Ectodermal cell (in vitro differentiated cells): ENCODE data around the gene EPHB2.

Experiments used
- H3K27ac ChIP-seq: 2 replicates; pipeline ENCODE4 v1.7.0; 2013; ENCODE audit warnings: mild to moderate bottlenecking, low read depth, low read length; ENCODE audit not compliant: insufficient read depth, poor library complexity, severe bottlenecking
- H3K27me3 ChIP-seq: 2 replicates; pipeline ENCODE4 v1.7.0; 2013; ENCODE audit warnings: mild to moderate bottlenecking, low read length; ENCODE audit not compliant: insufficient read depth, control insufficient read depth, poor library complexity, severe bottlenecking
- H3K36me3 ChIP-seq: one replicate; pipeline ENCODE4 v1.7.0; 2013; ENCODE audit warnings: low read length; ENCODE audit not compliant: control insufficient read depth, insufficient read depth
- H3K4me1 ChIP-seq: one replicate; pipeline ENCODE4 v1.7.0; 2013; ENCODE audit warnings: low read length; ENCODE audit not compliant: control insufficient read depth, insufficient read depth
- H3K4me3 ChIP-seq: 2 replicates; pipeline ENCODE4 v1.7.0; 2013; ENCODE audit warnings: low read depth, low read length, control low read depth; ENCODE audit not compliant: insufficient read depth
- H3K9me3 ChIP-seq: 2 replicates; pipeline ENCODE4 v1.7.0; 2013; ENCODE audit warnings: mild to moderate bottlenecking, low read length, moderate library complexity; ENCODE audit not compliant: control insufficient read depth
- WGBS, 2 experiments: methylation state at CpG; one replicate each; pipeline ENCODE4 v1.1.7; 2013; ENCODE audit warnings: missing lambda C conversion rate in 2 of 2; 5-methylcytosine and 5-hydroxymethylcytosine counted together

Gene EPHB2

DNA sequence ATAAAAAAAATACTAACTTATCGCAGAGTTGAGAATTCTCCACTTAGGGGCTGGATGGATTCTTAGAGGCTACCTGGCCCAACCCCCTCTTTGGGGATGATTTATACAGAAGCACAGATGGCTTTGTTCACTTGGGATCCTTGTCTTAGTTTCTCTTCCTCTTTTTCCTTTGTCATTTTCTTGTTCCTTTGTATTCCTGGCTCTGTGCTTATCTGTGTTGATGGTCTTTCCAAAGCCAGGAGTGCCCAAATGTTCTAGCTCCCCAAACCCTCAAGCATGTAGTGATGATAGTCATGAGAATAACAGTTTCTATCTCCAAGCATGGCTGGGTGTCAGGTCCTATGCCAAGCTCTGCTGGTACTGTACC lies 27.4 kb downstream of the EPHB2 start:
- Histone ChIP-seq H3K4me3 (no peak overlapping the region), H3K27me3 (no peaks in the 10 kb centered on the region), H3K4me1 (peaks cover 10% of the 10 kb centered on the region), H3K36me3 (no peaks in the 10 kb centered on the region), H3K9me3 (no peaks in the 10 kb centered on the region), H3K27ac (no peak overlapping the region)
- WGBS, 2 experiments = 100% methylated on average over 1 of the region's 1 CpG

DNA sequence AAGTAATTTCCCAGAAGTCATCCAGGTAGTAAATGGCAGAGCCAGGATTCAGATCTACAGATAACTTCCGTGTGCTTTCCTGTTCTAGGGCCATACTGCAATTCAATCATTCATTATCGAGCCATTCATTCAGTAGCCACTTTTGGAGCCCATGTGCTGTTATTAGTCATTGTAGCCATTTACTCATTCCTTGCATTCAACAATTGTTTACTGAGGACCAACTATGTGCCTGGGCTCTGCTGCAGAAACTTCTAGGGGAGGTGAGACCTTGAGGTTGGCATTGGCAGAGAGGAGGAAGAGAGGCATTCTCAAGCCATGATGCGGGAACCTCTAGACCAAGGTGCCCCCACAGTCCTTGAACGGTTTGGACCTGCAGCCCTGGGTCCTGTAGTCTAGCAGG lies 27.9 kb downstream of the EPHB2 start:
- WGBS, 2 experiments = 92 to 93% methylated on average over 4 of the region's 4 CpGs
- no peaks in the 10 kb centered on the region for H3K36me3 ChIP-seq
- no peak overlapping the region for H3K27ac ChIP-seq
- H3K4me1 ChIP-seq = peaks cover 10% of the 10 kb centered on the region
- H3K9me3 ChIP-seq = no peaks in the 10 kb centered on the region
- H3K27me3 ChIP-seq = no peaks in the 10 kb centered on the region
- H3K4me3 ChIP-seq = no peak overlapping the region

DNA sequence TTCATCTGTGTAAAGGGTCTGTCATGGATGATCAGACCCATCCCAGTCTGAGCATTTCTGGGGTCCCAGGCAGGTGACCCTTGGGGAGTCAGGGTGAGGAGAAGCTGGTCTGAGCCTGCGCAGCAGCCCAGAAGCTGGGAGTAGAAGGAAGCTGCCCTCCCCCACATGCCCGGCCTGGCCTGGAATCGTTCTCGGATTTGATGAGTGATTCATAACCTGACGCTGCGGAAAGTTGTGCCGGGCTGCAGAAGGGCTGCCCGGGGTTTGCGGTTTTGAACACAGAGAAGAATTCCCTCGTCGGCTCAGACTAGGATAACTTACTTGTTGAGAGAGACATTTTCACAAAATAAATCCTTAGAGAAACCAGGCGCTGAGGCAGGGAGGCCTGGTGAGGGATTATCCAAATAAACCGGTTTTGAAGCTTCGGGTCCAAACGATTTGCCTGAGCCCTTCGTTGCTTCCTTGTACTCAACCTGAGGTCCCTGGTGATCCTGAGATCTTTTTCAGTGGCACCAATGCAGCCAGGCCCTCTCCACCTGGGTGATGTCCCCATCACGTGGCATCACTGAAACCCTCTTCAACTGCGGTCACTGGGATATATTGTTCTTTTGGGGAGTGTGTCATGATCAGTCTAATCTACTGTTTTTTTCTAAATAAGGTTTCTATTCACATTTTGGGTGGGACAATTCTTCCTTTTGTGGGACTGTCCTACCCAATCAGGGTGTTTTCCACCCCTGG lies 29.2 kb downstream of the EPHB2 start:
- Histone ChIP-seq H3K4me3 (no peak overlapping the region), H3K9me3 (no peaks in the 10 kb centered on the region), H3K36me3 (no peaks in the 10 kb centered on the region), H3K4me1 (peaks cover 10% of the 10 kb centered on the region), H3K27me3 (no peaks in the 10 kb centered on the region), H3K27ac (no peak overlapping the region)
- 94 to 95% methylated on average over 18 of the region's 18 CpGs for WGBS, 2 experiments

DNA sequence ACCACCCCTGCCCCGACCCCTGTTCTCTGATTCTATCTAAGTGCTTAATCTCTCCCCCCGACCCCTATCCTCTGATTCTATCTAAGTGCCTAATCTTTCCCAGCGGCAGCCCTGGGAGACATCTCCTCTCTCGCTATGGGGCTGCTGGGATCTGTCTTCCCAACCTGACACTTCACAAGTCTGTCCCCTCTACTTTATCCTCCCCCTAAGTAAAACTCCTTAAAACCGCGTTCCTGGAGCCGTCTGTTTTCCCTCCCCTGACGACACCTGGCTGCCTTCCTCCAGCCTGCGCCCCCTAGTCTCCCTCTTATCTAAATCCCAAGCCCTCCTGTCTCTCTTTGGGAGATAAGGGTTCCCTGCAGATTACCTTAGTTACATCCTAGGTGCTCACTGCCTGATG lies 30.5 kb downstream of the EPHB2 start:
- WGBS, 2 experiments = 66 to 81% methylated on average over 9 of the region's 9 CpGs
- H3K27ac ChIP-seq = no peak overlapping the region
- H3K9me3 ChIP-seq = no peaks in the 10 kb centered on the region
- H3K36me3 ChIP-seq = no peaks in the 10 kb centered on the region
- no peaks in the 10 kb centered on the region for H3K27me3 ChIP-seq
- H3K4me3 ChIP-seq = no peak overlapping the region
- H3K4me1 ChIP-seq = peaks cover 8% of the 10 kb centered on the region

DNA sequence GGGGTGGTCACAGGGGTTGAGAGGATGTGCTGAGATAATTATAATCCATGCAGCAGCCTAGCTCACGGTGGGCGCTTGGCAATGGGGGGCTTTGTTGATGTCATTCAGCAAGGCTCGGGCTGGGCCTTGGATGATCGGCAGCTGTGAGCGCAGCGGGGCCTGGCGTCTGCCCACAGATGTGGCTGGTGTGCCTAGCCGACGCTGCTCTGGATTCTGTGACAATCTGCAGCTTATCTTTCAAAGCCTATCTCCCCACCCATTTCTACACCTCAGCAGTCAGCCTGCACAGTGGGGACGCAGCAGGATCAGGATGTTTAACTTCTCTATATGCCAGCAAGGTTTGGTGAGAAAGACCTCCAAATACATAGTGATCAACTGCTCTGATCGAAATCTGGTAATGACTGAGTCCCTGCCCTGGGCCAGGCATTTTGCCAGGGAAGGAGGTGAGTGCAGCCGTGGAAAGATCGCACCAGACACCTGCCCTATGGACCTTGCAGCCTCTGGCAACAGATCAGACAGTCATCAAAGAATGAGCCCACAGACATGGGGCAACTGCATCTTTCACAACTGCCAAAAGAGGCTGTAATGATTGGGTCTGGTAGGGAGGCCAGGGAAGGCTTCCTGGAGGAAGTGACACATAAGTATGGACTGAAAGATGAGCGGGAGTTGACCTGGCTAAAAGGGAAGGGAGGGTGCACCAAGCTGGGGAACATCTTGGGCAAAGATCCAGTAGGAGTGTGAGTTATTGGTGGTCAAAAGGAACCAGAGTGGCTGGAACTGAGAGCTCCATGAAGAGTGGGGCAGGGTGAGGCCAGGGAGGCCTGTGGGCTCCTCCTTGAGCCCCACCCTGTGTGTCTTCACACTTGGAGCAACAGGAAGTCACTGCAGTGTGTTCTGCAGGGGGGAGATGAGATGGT lies 35.3 kb downstream of the EPHB2 start:
- Histone ChIP-seq H3K27ac (no peak overlapping the region), H3K27me3 (no peaks in the 10 kb centered on the region), H3K9me3 (no peaks in the 10 kb centered on the region), H3K4me3 (no peak overlapping the region), H3K36me3 (no peaks in the 10 kb centered on the region), H3K4me1 (no peaks in the 10 kb centered on the region)
- WGBS, 2 experiments = 91 to 93% methylated on average over 14 of the region's 14 CpGs

DNA sequence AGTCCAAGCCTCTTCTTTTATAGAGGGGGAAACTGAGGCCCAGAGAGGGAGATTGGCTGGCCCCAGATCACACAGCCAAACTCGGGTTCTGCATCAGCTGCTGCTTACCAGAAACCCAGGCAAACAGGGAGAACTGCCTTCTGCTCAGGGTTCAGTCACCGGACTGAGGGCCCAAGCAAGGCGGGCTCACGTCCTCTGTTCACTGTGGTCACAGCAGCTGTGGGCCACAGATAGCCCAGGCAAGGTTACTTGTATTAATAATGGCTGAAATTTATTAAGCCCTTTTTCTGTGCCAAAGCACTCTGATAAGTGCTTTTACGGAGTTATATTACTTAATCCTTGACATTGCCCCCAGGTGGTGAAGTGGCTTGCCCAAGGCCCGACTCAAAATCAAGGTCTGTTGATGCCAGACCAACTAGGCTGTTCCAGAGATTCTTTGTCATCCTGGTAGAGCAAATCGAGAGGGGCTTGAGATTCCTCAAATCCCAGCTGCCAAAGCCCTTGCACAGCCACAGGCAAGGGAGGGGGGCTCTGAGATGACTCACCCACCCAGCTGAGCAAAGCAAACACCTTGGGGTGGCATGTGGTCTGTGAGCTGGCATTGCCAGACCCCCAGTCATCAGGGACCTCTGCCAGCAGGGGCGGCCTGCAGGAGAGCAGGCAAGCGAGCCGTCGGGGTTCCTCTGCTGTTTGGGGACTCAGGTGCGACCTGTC lies 36.5 kb downstream of the EPHB2 start:
- WGBS, 2 experiments = 92% methylated on average over 12 of the region's 12 CpGs
- no peaks in the 10 kb centered on the region for H3K27me3 ChIP-seq
- H3K9me3 ChIP-seq = no peaks in the 10 kb centered on the region
- H3K36me3 ChIP-seq = no peaks in the 10 kb centered on the region
- no peaks in the 10 kb centered on the region for H3K4me1 ChIP-seq
- no peak overlapping the region for H3K4me3 ChIP-seq
- no peak overlapping the region for H3K27ac ChIP-seq

DNA sequence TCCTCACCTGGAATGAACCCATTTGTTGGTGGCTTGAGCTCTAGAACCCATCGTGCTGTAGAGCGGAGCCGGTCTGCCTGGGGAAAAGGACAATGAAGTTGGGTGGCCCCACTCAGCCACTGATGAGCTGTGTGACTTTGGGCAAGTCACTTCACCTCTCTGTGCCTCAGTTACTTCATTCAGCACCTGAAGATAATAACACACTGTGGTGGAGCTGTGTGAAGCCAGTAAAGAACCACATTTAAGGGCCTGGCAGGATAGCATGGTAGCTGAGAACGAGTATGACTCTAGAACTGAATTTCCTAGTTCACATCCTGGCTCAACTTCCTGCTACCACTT lies 37.1 kb downstream of the EPHB2 start:
- WGBS, 2 experiments = 95 to 96% methylated on average over 4 of the region's 4 CpGs
- H3K4me1 ChIP-seq = no peaks in the 10 kb centered on the region
- no peak overlapping the region for H3K27ac ChIP-seq
- H3K27me3 ChIP-seq = no peaks in the 10 kb centered on the region
- H3K36me3 ChIP-seq = no peaks in the 10 kb centered on the region
- H3K9me3 ChIP-seq = no peaks in the 10 kb centered on the region
- no peak overlapping the region for H3K4me3 ChIP-seq

DNA sequence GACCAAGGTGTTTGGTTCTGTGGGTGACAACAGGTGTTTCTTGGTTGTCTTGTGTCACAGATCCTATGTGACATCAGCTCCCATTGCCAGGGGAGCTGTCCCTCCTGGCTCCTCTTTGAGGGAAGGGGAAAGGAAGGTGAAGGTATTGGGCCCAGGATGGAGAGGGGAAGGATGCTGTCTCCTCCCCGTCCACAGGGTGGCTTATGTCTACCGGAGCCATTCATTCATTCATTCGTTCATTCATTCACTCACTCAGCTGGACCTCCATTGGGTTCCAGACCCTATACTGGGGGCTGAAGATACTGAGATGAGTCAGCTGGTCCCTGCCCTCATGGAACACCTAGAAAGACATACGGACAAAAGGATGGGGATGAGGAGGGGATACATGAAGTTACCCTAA lies 38.9 kb downstream of the EPHB2 start:
- Histone ChIP-seq H3K36me3 (no peaks in the 10 kb centered on the region), H3K4me1 (no peaks in the 10 kb centered on the region), H3K4me3 (no peak overlapping the region), H3K27ac (no peak overlapping the region), H3K27me3 (no peaks in the 10 kb centered on the region), H3K9me3 (no peaks in the 10 kb centered on the region)
- 59 to 87% methylated on average over 3 to 4 of the region's 4 CpGs for WGBS, 2 experiments

DNA sequence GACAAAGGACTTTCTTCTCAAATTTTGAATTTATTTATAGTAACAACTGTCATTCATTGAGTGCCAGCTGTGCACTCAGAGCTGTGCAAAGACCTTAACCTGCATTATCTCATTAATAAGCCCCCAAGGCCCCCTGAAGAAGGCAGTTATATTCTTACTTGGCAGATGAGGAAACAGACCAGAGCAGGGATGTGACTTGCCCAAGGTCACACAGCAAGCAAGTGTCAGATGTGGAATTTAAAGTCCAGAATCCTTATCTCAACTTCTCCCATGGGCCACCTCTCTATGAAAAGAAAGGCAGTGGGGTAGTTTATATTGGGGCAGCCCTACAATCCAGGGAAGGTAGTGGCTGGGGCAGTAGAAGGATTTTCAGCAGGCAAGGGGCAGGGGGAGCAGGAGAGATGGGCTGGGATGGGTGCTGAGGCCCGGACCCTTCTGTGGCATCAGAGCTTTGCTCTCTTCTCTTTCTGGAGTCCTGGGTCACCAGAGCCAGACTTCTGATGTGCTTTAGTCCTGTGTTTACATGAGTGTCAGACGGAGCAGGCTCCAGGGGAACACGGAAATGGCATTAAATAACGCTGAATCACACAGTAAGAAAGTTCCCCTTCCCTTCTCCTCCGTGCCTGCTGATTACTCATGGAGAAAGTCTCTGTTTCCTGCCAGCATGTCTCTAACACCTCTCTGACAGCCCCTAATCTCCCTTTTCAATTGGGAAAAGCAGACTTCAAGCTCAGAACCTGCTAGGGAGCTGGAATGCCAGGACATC lies 39.5 kb downstream of the EPHB2 start:
- H3K27me3 ChIP-seq = no peaks in the 10 kb centered on the region
- WGBS, 2 experiments = 42 to 43% methylated on average over 5 of the region's 5 CpGs

More for the DNA sequence above, 39.5 kb downstream of the EPHB2 start:
- no peaks in the 10 kb centered on the region for H3K36me3 ChIP-seq
- H3K27ac ChIP-seq = no peak overlapping the region
- no peaks in the 10 kb centered on the region for H3K9me3 ChIP-seq
- no peak overlapping the region for H3K4me3 ChIP-seq
- H3K4me1 ChIP-seq = no peaks in the 10 kb centered on the region
